Heart left ventricle (tissue), 13 donors: Measurements from ENCODE around the gene SRSF5.

Experiments
- CTCF ChIP-seq, 12 donors: fragments of 200-600 bp; sonication (generic) in 4 of 12; IDR thresholded peaks; one replicate each; pipeline versions ENCODE4 v1.5.0 to v1.8.0; 2018 to 2022; ENCODE audit warnings: antibody characterized with exemption in 12 of 12, mild to moderate bottlenecking in 5 of 12
- POLR2A ChIP-seq, 2 donors: fragments of 450-650 bp; IDR thresholded peaks; one replicate each; pipeline ENCODE4 v1.6.1; 2017; ENCODE audit warnings: antibody characterized with exemption in 2 of 2, mild to moderate bottlenecking in 2 of 2, moderate library complexity in 2 of 2
- donor health status: ischemic (EF 13 %, LVEDD 7.1; RV severe dilation, severe dysfunction).
- donor health status: DM: no; HTN: yes; CAD: no.
- donor health status: DM: no; HTN: no; CAD: no.
- donor health status: ischemic (EF 25% LVEDD 6.9; RV normal size, moderate dysfunction).
- donor health status: ischemic (EF 25% LVEDD 5.7; RV mildly dilated, moderate dysfunction).
- donor health status: ischemic (EF 35%, LVEDD 5.7; RV mildly dilated, moderate dysfunction).
- donor health status: nonischemic (EF 11% LVEDD 7.7; RV severe dilation, severe dysfunction).
- donor health status: DM: yes; HTN: yes; CAD: no.
- donor health status: PGD.
- donor health status: ischemic (EF 29% LVEDD 5.4; RV normal size, mild dysfunction).
- donor health status: nonischemic (EF 23%, LVEDD 6.1; RV moderate dilation, normal function).

- TF ChIP-seq POLR2A (IDR thresholded peaks at IDR 0.05) (no peak), CTCF (IDR thresholded peaks at IDR 0.05) (no peak)
These were observed 19.7 kb downstream of the SRSF5 start for GRCh38 chr14:69786603-69787002.
